Gastroesophageal sphincter (tissue), 4 donors: ENCODE data around the gene MFN1. TPM values are rescaled to one million over a fixed set of nuclear protein-coding genes. Genes with fewer than 3 reads are reported as not detected.
A peak's percentile ranks its signal among the peaks of the same experiment; 100 is the strongest.

Source experiments
- ATAC-seq: fragments of 150-250 bp; one replicate; pipeline ENCODE4 v1.9.1; 2016; ENCODE audit warnings: mild to moderate bottlenecking, moderate library complexity
- H3K27ac ChIP-seq, 4 donors: fragments of 200-600 bp; sonication (generic) in 3 of 4; 1 replicate in 3 of 4; 2 replicates in 1 of 4; pipeline ENCODE4 v1.5.1; 2016 to 2019
- H3K27me3 ChIP-seq: fragments of 200-600 bp; sonication (generic); one replicate; pipeline ENCODE4 v1.5.1; 2019
- H3K36me3 ChIP-seq, 2 donors: fragments of 200-600 bp; sonication (generic); one replicate each; pipeline ENCODE4 v1.5.1; 2019; ENCODE audit warnings: control low read depth in 1 of 2
- H3K4me1 ChIP-seq, 3 donors: fragments of 200-600 bp; sonication (generic); 1 replicate in 2 of 3; 2 replicates in 1 of 3; pipeline ENCODE4 v1.5.1; 2016 to 2019; ENCODE audit warnings: control low read depth in 2 of 3
- H3K4me3 ChIP-seq, 2 donors: fragments of 200-600 bp; sonication (generic); one replicate each; pipeline ENCODE4 v1.5.1; 2019; ENCODE audit warnings: mild to moderate bottlenecking in 1 of 2, moderate library complexity in 1 of 2
- H3K9me3 ChIP-seq, 3 donors: fragments of 200-600 bp; sonication (generic); one replicate each; pipeline ENCODE4 v1.5.1; 2017 to 2019; ENCODE audit warnings: control low read depth in 2 of 3
- CTCF ChIP-seq, 4 experiments: fragments of 200-600 bp in 2 of 4; fragments of 450-650 bp in 2 of 4; sonication (generic) in 1 of 4; IDR thresholded peaks; one replicate each; pipeline ENCODE4 v1.5.1; 2017 to 2019; ENCODE audit warnings: antibody characterized with exemption in 4 of 4, mild to moderate bottlenecking in 2 of 4, moderate library complexity in 2 of 4
- EP300 ChIP-seq: sonication (generic); formaldehyde crosslinking; IDR thresholded peaks from one replicate; pipeline ENCODE4 v1.6.1; 2017; ENCODE audit warnings: antibody characterized with exemption, mild to moderate bottlenecking
- POLR2A ChIP-seq, 2 donors: fragments of 450-650 bp; IDR thresholded peaks; one replicate each; pipeline ENCODE4 v1.6.1; 2017; ENCODE audit warnings: antibody characterized with exemption in 2 of 2, mild to moderate bottlenecking in 2 of 2, moderate library complexity in 1 of 2
- POLR2AphosphoS5 ChIP-seq: sonication (generic); formaldehyde crosslinking; IDR thresholded peaks from one replicate; pipeline ENCODE4 v1.6.1; 2017; ENCODE audit warnings: antibody characterized with exemption
- WGBS, 2 donors: methylation state at CpG; one replicate each; pipeline ENCODE4 v1.1.5; 2018; ENCODE audit warnings: low coverage in 1 of 2; 5-methylcytosine and 5-hydroxymethylcytosine counted together
- total RNA-seq, 4 donors: library from RNA; depleted of rRNA; stranded (reverse); fragments of >200 nt; gene quantifications; one replicate each; pipeline ENCODE4 v1.1.0, GENCODE V29; 2016

Gene MFN1
- total RNA-seq, 4 donors from 2014 or later: 42.5 to 56.0 (median 45.5) TPM

GRCh38 chr3:179309225-179310078 is 38.1 kb upstream of the MFN1 start:
- no peak for ATAC-seq
- no peaks in the 10 kb centered on the region for H3K27me3 ChIP-seq
- WGBS, 2 donors: 11 to 13% methylated on average over 1 of the region's 1 CpG
- TF ChIP-seq POLR2AphosphoS5: no peak
- TF ChIP-seq POLR2A (IDR thresholded peaks at IDR 0.05): no peak
- no peak for TF ChIP-seq EP300
- no peak for TF ChIP-seq CTCF (IDR thresholded peaks at IDR 0.05)
- no peaks in the 10 kb centered on the region for H3K36me3 ChIP-seq
- no peaks in the 10 kb centered on the region for H3K9me3 ChIP-seq
- no peaks in the 10 kb centered on the region for H3K4me1 ChIP-seq
- H3K27ac ChIP-seq: no peak overlapping the region
- no peak overlapping the region for H3K4me3 ChIP-seq

GRCh38 chr3:179318876-179319275 is 28.6 kb upstream of the MFN1 start:
- Histone ChIP-seq H3K9me3 (no peaks in the 10 kb centered on the region), H3K36me3 (no peaks in the 10 kb centered on the region), H3K4me1 (peaks cover 3 to 23% (median 4%) of the 10 kb centered on the region in 3 donors), H3K4me3 (no peak overlapping the region), H3K27me3 (no peaks in the 10 kb centered on the region), H3K27ac (no peak overlapping the region)
- WGBS, 2 donors: 100% methylated on average over 1 to 2 of the region's 2 CpGs
- TF ChIP-seq POLR2A (IDR thresholded peaks at IDR 0.05): no peak
- TF ChIP-seq POLR2AphosphoS5: no peak
- no peak for TF ChIP-seq CTCF (IDR thresholded peaks at IDR 0.05)
- no peak for TF ChIP-seq EP300
- ATAC-seq: no peak

GRCh38 chr3:179321668-179322285 is 25.7 kb upstream of the MFN1 start:
- Histone ChIP-seq H3K4me3 (peak overlapping the region; percentile 50 to 94), H3K4me1 (peaks cover 4 to 45% (median 11%) of the 10 kb centered on the region in 3 donors), H3K9me3 (no peaks in the 10 kb centered on the region), H3K27me3 (no peaks in the 10 kb centered on the region), H3K27ac (peak overlapping the region; percentile 62 to 99 (median 98)), H3K36me3 (peaks cover 0 to 10% of the 10 kb centered on the region in 2 donors)
- WGBS, 2 donors: 23 to 27% methylated on average over 10 of the region's 10 CpGs
- TF ChIP-seq POLR2AphosphoS5 (no peak), CTCF (IDR thresholded peaks at IDR 0.05) (peak; percentile 35 to 63 (median 54)), POLR2A (IDR thresholded peaks at IDR 0.05) (no peak), EP300 (no peak)
- ATAC-seq: no peak

- H3K27me3 ChIP-seq: no peaks in the 10 kb centered on the region
- WGBS, 2 donors: 1 to 2% methylated on average over 8 of the region's 75 CpGs
- H3K9me3 ChIP-seq: no peaks in the 10 kb centered on the region
- TF ChIP-seq POLR2A (IDR thresholded peaks at IDR 0.05) (peak; percentile 79 to 90), EP300 (no peak), CTCF (IDR thresholded peaks at IDR 0.05) (peak; percentile 62 to 87 (median 82)), POLR2AphosphoS5 (peak; percentile 33)
- peaks cover 0 to 10% of the 10 kb centered on the region in 2 donors for H3K36me3 ChIP-seq
- H3K27ac ChIP-seq: peak within 1 kb of the TSS; percentile 62 to 99 (median 98)
- ATAC-seq: peak; percentile 92
- peaks cover 4 to 53% (median 11%) of the 10 kb centered on the region in 3 donors for H3K4me1 ChIP-seq
- peak within 1 kb of the TSS; percentile 50 to 94 for H3K4me3 ChIP-seq
Observed at GRCh38 chr3:179322286-179323196, 25.0 kb upstream of the MFN1 start, which contains the start of gene ZNF639. Gene ZNF639, plus strand, starts transcription at chr3:179323031. Its CDS starts 5,263 bp downstream, at chr3:179328294.
